Activated CD4-positive, alpha-beta T cell treated with anti-CD3 and anti-CD28 coated beads for 48 hours (primary cell): ENCODE results near the gene FBXO9.

Experiments
- DNase-seq: peaks from one replicate; pipeline ENCODE4 v3.0.0-alpha.2; 2020

FBXO9 gene

GRCh38 chr6:53095716-53096115, 30.5 kb downstream of the FBXO9 start:
- no peak for DNase-seq

GRCh38 chr6:53100561-53100960, 35.4 kb downstream of the FBXO9 start:
- no peak for DNase-seq

GRCh38 chr6:53101006-53101405, 35.8 kb downstream of the FBXO9 start:
- DNase-seq = no peak

GRCh38 chr6:53103993-53104675, 38.9 kb downstream of the FBXO9 start:
- no peak for DNase-seq

- no peak for DNase-seq
Observed at GRCh38 chr6:53104916-53105315, 39.7 kb downstream of the FBXO9 start.

- no peak for DNase-seq
Observed at GRCh38 chr6:53107091-53107490, 41.9 kb downstream of the FBXO9 start.

GRCh38 chr6:53109612-53110011, 44.4 kb downstream of the FBXO9 start:
- no peak for DNase-seq

GRCh38 chr6:53111865-53112264, 46.7 kb downstream of the FBXO9 start:
- DNase-seq = no peak

GRCh38 chr6:53112404-53112803, 47.2 kb downstream of the FBXO9 start:
- peak; percentile 5 for DNase-seq

- no peak for DNase-seq
Observed at GRCh38 chr6:53112871-53113270, 47.7 kb downstream of the FBXO9 start.

GRCh38 chr6:53113742-53114141, 48.5 kb downstream of the FBXO9 start:
- DNase-seq = no peak

GRCh38 chr6:53115113-53115512, 49.9 kb downstream of the FBXO9 start:
- no peak for DNase-seq

GRCh38 chr6:53115741-53116140, 50.5 kb downstream of the FBXO9 start:
- no peak for DNase-seq

GRCh38 chr6:53119349-53119748, 54.1 kb downstream of the FBXO9 start:
- DNase-seq = no peak

- DNase-seq = no peak
Observed at GRCh38 chr6:53119772-53120409, 54.7 kb downstream of the FBXO9 start.

- no peak for DNase-seq
Observed at GRCh38 chr6:53124131-53124800, 59.1 kb downstream of the FBXO9 start.

GRCh38 chr6:53125276-53125675, 60.1 kb downstream of the FBXO9 start:
- no peak for DNase-seq

- DNase-seq = no peak
Observed at GRCh38 chr6:53128842-53129241, 63.6 kb downstream of the FBXO9 start.

GRCh38 chr6:53130569-53131290, 65.5 kb downstream of the FBXO9 start:
- no peak for DNase-seq

- DNase-seq = no peak
Observed at GRCh38 chr6:53133961-53134360, 68.8 kb downstream of the FBXO9 start.

GRCh38 chr6:53134601-53135235, 69.5 kb downstream of the FBXO9 start:
- no peak for DNase-seq

- no peak for DNase-seq
Observed at GRCh38 chr6:53136000-53136609, 70.9 kb downstream of the FBXO9 start.
